Measurements from ENCODE around the gene MAP3K1.

Gene MAP3K1

GRCh38 chr5:56918054-56918453 is 102.7 kb downstream of the MAP3K1 start:
- H3K27ac ChIP-seq (ENCODE audit: low read depth, low read length), result no peak overlapping the region
- no peak overlapping the region for H3K4me3 ChIP-seq (ENCODE audit: low read depth in 1 of 5, low read length in 5 of 5)
- H3K9ac ChIP-seq (ENCODE audit: low read length in 5 of 5), result no peak overlapping the region
- peaks cover 0 to 10% (median 5%) of the 10 kb centered on the region in 5 donors for H3K4me1 ChIP-seq (ENCODE audit: control insufficient read depth in 5 of 5, insufficient read depth in 5 of 5, low read length in 5 of 5)
- no peaks in the 10 kb centered on the region for H3K9me3 ChIP-seq (ENCODE audit: control insufficient read depth in 5 of 5, low read length in 5 of 5)
- no peaks in the 10 kb centered on the region for H3K27me3 ChIP-seq (ENCODE audit: control insufficient read depth in 5 of 5, insufficient read depth in 4 of 5, low read length in 5 of 5)
- H3K36me3 ChIP-seq (ENCODE audit: control insufficient read depth in 5 of 5, insufficient read depth in 5 of 5, low read length in 5 of 5), result peaks cover 11 to 24% (median 15%) of the 10 kb centered on the region in 5 donors

GRCh38 chr5:56919942-56920662 is 104.8 kb downstream of the MAP3K1 start:
- Histone ChIP-seq H3K9ac (ENCODE audit: low read length in 5 of 5) (no peak overlapping the region), H3K9me3 (ENCODE audit: control insufficient read depth in 5 of 5, low read length in 5 of 5) (no peaks in the 10 kb centered on the region), H3K27me3 (ENCODE audit: control insufficient read depth in 5 of 5, insufficient read depth in 4 of 5, low read length in 5 of 5) (no peaks in the 10 kb centered on the region), H3K36me3 (ENCODE audit: control insufficient read depth in 5 of 5, insufficient read depth in 5 of 5, low read length in 5 of 5) (peaks cover 17 to 36% (median 27%) of the 10 kb centered on the region in 5 donors), H3K27ac (ENCODE audit: low read depth, low read length) (no peak overlapping the region), H3K4me3 (ENCODE audit: low read depth in 1 of 5, low read length in 5 of 5) (no peak overlapping the region), H3K4me1 (ENCODE audit: control insufficient read depth in 5 of 5, insufficient read depth in 5 of 5, low read length in 5 of 5) (peaks cover 0 to 10% (median 5%) of the 10 kb centered on the region in 5 donors)

GRCh38 chr5:56922922-56923321 is 107.6 kb downstream of the MAP3K1 start:
- no peak overlapping the region for H3K27ac ChIP-seq (ENCODE audit: low read depth, low read length)

GRCh38 chr5:56934325-56934724 is 119.0 kb downstream of the MAP3K1 start:
- peak overlapping the region in 1 of 5 donors; percentile 43 for H3K9ac ChIP-seq (ENCODE audit: low read length in 5 of 5)
- H3K36me3 ChIP-seq (ENCODE audit: control insufficient read depth in 5 of 5, insufficient read depth in 5 of 5, low read length in 5 of 5), result peaks cover 57 to 80% (median 65%) of the 10 kb centered on the region in 5 donors
- H3K27ac ChIP-seq (ENCODE audit: low read depth, low read length), result no peak overlapping the region
- H3K4me1 ChIP-seq (ENCODE audit: control insufficient read depth in 5 of 5, insufficient read depth in 5 of 5, low read length in 5 of 5), result no peaks in the 10 kb centered on the region
- no peaks in the 10 kb centered on the region for H3K27me3 ChIP-seq (ENCODE audit: control insufficient read depth in 5 of 5, insufficient read depth in 4 of 5, low read length in 5 of 5)
- no peaks in the 10 kb centered on the region for H3K9me3 ChIP-seq (ENCODE audit: control insufficient read depth in 5 of 5, low read length in 5 of 5)
- H3K4me3 ChIP-seq (ENCODE audit: low read depth in 1 of 5, low read length in 5 of 5), result no peak overlapping the region

More at GRCh38 chr5:56922922-56923321, 107.6 kb downstream of the MAP3K1 start:
- Histone ChIP-seq H3K4me3 (ENCODE audit: low read depth in 1 of 5, low read length in 5 of 5) (no peak overlapping the region), H3K36me3 (ENCODE audit: control insufficient read depth in 5 of 5, insufficient read depth in 5 of 5, low read length in 5 of 5) (peaks cover 28 to 57% (median 45%) of the 10 kb centered on the region in 5 donors), H3K4me1 (ENCODE audit: control insufficient read depth in 5 of 5, insufficient read depth in 5 of 5, low read length in 5 of 5) (peaks cover 0 to 2% (median 0%) of the 10 kb centered on the region in 5 donors), H3K27me3 (ENCODE audit: control insufficient read depth in 5 of 5, insufficient read depth in 4 of 5, low read length in 5 of 5) (no peaks in the 10 kb centered on the region), H3K9me3 (ENCODE audit: control insufficient read depth in 5 of 5, low read length in 5 of 5) (no peaks in the 10 kb centered on the region), H3K9ac (ENCODE audit: low read length in 5 of 5) (no peak overlapping the region)

GRCh38 chr5:56938858-56939257 is 123.5 kb downstream of the MAP3K1 start:
- Histone ChIP-seq H3K9me3 (ENCODE audit: control insufficient read depth in 5 of 5, low read length in 5 of 5) (no peaks in the 10 kb centered on the region), H3K27me3 (ENCODE audit: control insufficient read depth in 5 of 5, insufficient read depth in 4 of 5, low read length in 5 of 5) (no peaks in the 10 kb centered on the region), H3K36me3 (ENCODE audit: control insufficient read depth in 5 of 5, insufficient read depth in 5 of 5, low read length in 5 of 5) (peaks cover 56 to 86% (median 71%) of the 10 kb centered on the region in 5 donors), H3K4me1 (ENCODE audit: control insufficient read depth in 5 of 5, insufficient read depth in 5 of 5, low read length in 5 of 5) (no peaks in the 10 kb centered on the region), H3K4me3 (ENCODE audit: low read depth in 1 of 5, low read length in 5 of 5) (no peak overlapping the region), H3K27ac (ENCODE audit: low read depth, low read length) (no peak overlapping the region), H3K9ac (ENCODE audit: low read length in 5 of 5) (no peak overlapping the region)

- Histone ChIP-seq H3K9ac (ENCODE audit: low read length in 5 of 5) (no peak overlapping the region), H3K4me1 (ENCODE audit: control insufficient read depth in 5 of 5, insufficient read depth in 5 of 5, low read length in 5 of 5) (no peaks in the 10 kb centered on the region), H3K36me3 (ENCODE audit: control insufficient read depth in 5 of 5, insufficient read depth in 5 of 5, low read length in 5 of 5) (peaks cover 48 to 77% (median 58%) of the 10 kb centered on the region in 5 donors), H3K4me3 (ENCODE audit: low read depth in 1 of 5, low read length in 5 of 5) (no peak overlapping the region), H3K27me3 (ENCODE audit: control insufficient read depth in 5 of 5, insufficient read depth in 4 of 5, low read length in 5 of 5) (no peaks in the 10 kb centered on the region), H3K27ac (ENCODE audit: low read depth, low read length) (no peak overlapping the region), H3K9me3 (ENCODE audit: control insufficient read depth in 5 of 5, low read length in 5 of 5) (no peaks in the 10 kb centered on the region)
Observed at GRCh38 chr5:56941981-56942380, 126.6 kb downstream of the MAP3K1 start.
